NCI-H2171 (cell line): Measurements from ENCODE around the gene IL24.

Source experiments
- DNase-seq: peaks from one replicate; lab custom pipeline; 2025; lab: John Stamatoyannopoulos, UW

Gene IL24

DNA sequence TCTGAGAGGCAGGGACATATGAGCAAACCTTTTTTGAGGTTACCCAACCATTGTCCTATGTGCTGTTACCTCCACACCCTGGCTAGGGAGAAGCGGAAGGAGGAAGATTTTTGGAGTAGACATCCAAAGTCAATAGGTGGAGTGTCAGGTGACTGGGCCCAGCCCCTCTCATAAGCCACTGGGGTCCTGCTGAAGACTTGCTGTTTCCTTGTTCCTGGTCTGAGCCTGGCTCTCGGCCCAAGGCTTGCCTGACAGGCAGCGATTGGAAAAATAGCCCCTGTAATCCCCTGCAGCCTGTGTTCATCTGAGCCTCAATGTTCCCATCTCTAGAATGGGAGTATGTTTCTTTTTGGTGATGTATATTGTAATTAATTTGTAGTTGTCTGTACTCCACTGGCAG, 55.9 kb downstream of the IL24 start:
- no peak for DNase-seq

DNA sequence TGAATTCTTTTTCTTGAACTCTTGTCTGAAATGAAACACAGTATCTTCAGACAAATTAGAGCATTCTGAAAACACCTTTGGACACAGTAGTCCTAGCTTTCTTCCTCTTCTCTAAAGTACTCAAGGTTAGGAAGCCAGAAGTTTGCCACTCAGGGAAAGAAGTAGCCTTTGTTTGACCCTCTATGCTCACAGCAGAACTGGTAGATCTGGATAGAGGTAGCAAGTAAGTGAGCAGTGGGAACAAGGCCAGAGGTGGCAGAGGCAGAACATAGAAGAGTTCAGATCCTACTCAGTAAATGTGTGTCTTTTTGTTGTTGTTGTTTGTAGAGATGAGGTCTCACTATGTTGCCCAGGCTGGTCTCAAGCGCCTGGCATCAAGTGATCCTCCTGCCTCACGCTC, 56.4 kb downstream of the IL24 start:
- DNase-seq = no peak
